ENCODE results near the gene FANCG. TPM values are rescaled to one million over a fixed set of nuclear protein-coding genes. Genes with fewer than 3 reads are reported as not detected.

The FANCG gene
- total and polyA plus RNA-seq, 2 donors (not counting 1 experiment from before 2014, with no cell fraction given), result 26.5 to 40.1 TPM

- Histone ChIP-seq H3K36me3 (replicated peaks in 1 of 2; ENCODE audit: control extremely low read depth in 1 of 2, control insufficient read depth in 1 of 2, extremely low read depth in 1 of 2, insufficient read depth in 2 of 2, low read length in 1 of 2) (peaks cover 1 to 30% of the 10 kb centered on the region in 2 experiments), H3K27ac (ENCODE audit: low read length in 2 of 2) (peak overlapping the region; percentile 73 to 97), H3K27me3 (replicated peaks in 1 of 4; ENCODE audit: control extremely low read depth in 1 of 4, control insufficient read depth in 3 of 4, insufficient read depth in 4 of 4, low read length in 3 of 4) (no peaks in the 10 kb centered on the region), H3K4me1 (ENCODE audit: control insufficient read depth in 2 of 2, insufficient read depth in 2 of 2, low read length in 2 of 2) (peaks cover 33 to 37% of the 10 kb centered on the region in 2 donors), H3K4me3 (ENCODE audit: control extremely low read depth in 1 of 5, extremely low read depth in 1 of 5, insufficient read depth in 1 of 5, low read depth in 2 of 5, low read length in 4 of 5) (peak overlapping the region in 4 of 5 experiments; percentile 37 to 75 (median 64)), H4K20me1 (ENCODE audit: control insufficient read depth, insufficient read depth, low read length, poor library complexity, severe bottlenecking) (peaks cover 41% of the 10 kb centered on the region), H3K9me3 (ENCODE audit: control extremely low read depth in 1 of 3, control insufficient read depth in 2 of 3, insufficient read depth in 1 of 3, low read length in 2 of 3) (no peaks in the 10 kb centered on the region), H3K4me2 (replicated peaks; ENCODE audit: low read depth, low read length, poor library complexity, severe bottlenecking) (peak overlapping the region; percentile 87), H3K9ac (ENCODE audit: low read length) (peak overlapping the region; percentile 96), H2AFZ (ENCODE audit: insufficient read depth, low read depth, low read length, poor library complexity, severe bottlenecking) (peak overlapping the region; percentile 78), H3K79me2 (ENCODE audit: control insufficient read depth, insufficient read depth, low read length) (peaks cover 72% of the 10 kb centered on the region)
- CTCF ChIA-PET, result no interaction called here
- no peaks in the 10 kb centered on the region for H3K27me3 Mint-ChIP-seq
- DNase-seq (no peak), ATAC-seq (ENCODE audit: low read depth) (no peak)
- intact Hi-C loops (cut with micrococcal nuclease), result loop anchor here (10.0 kb wide), 1 partner anchor 662 kb away; the partner anchor contains the start of genes CREB3 and TLN1
- H3K4me3 Mint-ChIP-seq, result peak overlapping the region; percentile 89
- WGBS (ENCODE audit: insufficient coverage), result no CpG with 5 or more reads among the region's 2 CpGs
- peaks cover 38% of the 10 kb centered on the region for H3K4me1 Mint-ChIP-seq
- H3K27ac Mint-ChIP-seq, result no peak overlapping the region
- TF ChIP-seq EZH2 (IDR thresholded peaks at IDR 0.05; ENCODE audit: borderline replicate concordance, insufficient read depth, low read depth, low read length, poor library complexity, severe bottlenecking), result no peak
- TF ChIP-seq CTCF (IDR thresholded peaks at IDR 0.05), result no peak
- POLR2A ChIA-PET, result no interaction called here
- H3K9me3 Mint-ChIP-seq (ENCODE audit: insufficient read depth), result no peaks in the 10 kb centered on the region
Measured at GRCh38 chr9:35073279-35073612, 6.5 kb downstream of the FANCG start.

DNA sequence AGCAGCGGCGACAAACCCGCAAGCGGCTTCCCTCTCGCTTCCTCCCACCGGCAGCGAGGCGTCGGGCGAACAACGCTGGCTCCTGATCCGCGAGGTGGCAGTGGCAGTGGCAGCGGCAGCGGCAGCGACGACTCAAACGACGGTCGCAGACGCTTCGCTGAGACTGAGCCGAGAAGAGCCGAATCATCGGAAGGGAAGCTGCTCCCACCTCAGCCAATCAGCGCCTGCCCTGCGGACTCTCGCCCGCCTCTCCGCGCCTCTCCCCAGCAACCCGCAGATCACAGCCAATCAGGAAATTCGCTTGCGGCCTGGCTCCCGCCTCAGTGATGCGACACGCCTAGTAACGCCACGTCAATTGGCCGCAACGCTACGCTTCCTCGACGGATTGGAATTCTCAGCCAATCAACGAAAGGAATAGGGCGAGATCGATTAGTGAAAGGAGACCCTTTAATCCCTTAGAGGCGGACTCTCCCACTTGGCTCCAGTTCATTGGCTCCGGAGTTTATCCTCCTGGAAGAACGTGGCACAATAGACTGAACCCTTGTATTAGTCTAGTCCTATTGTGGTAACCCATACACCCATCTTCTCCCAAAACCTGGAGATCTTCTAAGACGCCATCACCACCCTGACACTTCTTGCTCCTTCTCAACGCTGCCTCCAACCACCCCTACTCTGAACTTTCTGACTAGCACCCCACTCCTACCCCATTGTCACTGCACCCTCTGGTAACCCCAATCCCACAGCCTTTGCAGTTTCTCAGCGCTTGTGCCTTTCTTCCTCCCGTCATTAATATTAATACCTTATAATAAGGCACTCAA lies 7.1 kb downstream of the FANCG start, which contains the start of gene VCP:
VCP (minus strand) TSS at position 165 of the 818 bp plus-strand sequence. CDS start 272 bp downstream, outside the sequence.
- 6% methylated on average over 52 of the region's 54 CpGs for WGBS (ENCODE audit: insufficient coverage)
- peaks cover 43% of the 10 kb centered on the region for H3K4me1 Mint-ChIP-seq
- H2AFZ ChIP-seq (ENCODE audit: insufficient read depth, low read depth, low read length, poor library complexity, severe bottlenecking), result peak within 1 kb of the TSS; percentile 78
- peaks cover 39 to 41% of the 10 kb centered on the region in 2 donors for H3K4me1 ChIP-seq (ENCODE audit: control insufficient read depth in 2 of 2, insufficient read depth in 2 of 2, low read length in 2 of 2)
- H3K27ac Mint-ChIP-seq, result peak within 1 kb of the TSS; percentile 90
- peaks cover 47% of the 10 kb centered on the region for H4K20me1 ChIP-seq (ENCODE audit: control insufficient read depth, insufficient read depth, low read length, poor library complexity, severe bottlenecking)
- H3K36me3 ChIP-seq (replicated peaks in 1 of 2; ENCODE audit: control extremely low read depth in 1 of 2, control insufficient read depth in 1 of 2, extremely low read depth in 1 of 2, insufficient read depth in 2 of 2, low read length in 1 of 2), result peaks cover 1 to 36% of the 10 kb centered on the region in 2 experiments
- no peaks in the 10 kb centered on the region for H3K27me3 Mint-ChIP-seq
- H3K4me2 ChIP-seq (replicated peaks; ENCODE audit: low read depth, low read length, poor library complexity, severe bottlenecking), result peak within 1 kb of the TSS; percentile 87
- H3K4me3 ChIP-seq (ENCODE audit: control extremely low read depth in 1 of 5, extremely low read depth in 1 of 5, insufficient read depth in 1 of 5, low read depth in 2 of 5, low read length in 4 of 5), result peak within 1 kb of the TSS; percentile 73 to 96 (median 86)
- H3K9me3 ChIP-seq (ENCODE audit: control extremely low read depth in 1 of 3, control insufficient read depth in 2 of 3, insufficient read depth in 1 of 3, low read length in 2 of 3), result no peaks in the 10 kb centered on the region
- peak within 1 kb of the TSS; percentile 96 for H3K9ac ChIP-seq (ENCODE audit: low read length)
- ChIA-PET CTCF (interaction anchor here (0.6 to 4.1 kb wide), 8 partner anchors 7 to 624 kb away, joined by 3 to 20 read pairs (median 6); partner anchors contain the start of genes FANCG and PIGO), POLR2A (interaction anchor here (0.7 to 2.3 kb wide), 10 partner anchors 8 to 547 kb away, joined by 3 to 14 read pairs (median 4); partner anchors contain the start of genes ATOSB, DNAJB5, FANCG and PIGO)
- H3K9me3 Mint-ChIP-seq (ENCODE audit: insufficient read depth), result no peaks in the 10 kb centered on the region
- peak within 1 kb of the TSS; percentile 84 to 97 for H3K27ac ChIP-seq (ENCODE audit: low read length in 2 of 2)
- H3K79me2 ChIP-seq (ENCODE audit: control insufficient read depth, insufficient read depth, low read length), result peaks cover 72% of the 10 kb centered on the region
- DNase-seq, result peak; percentile 98
- peak; percentile 85 for ATAC-seq (ENCODE audit: low read depth)
- TF ChIP-seq EZH2 (IDR thresholded peaks at IDR 0.05; ENCODE audit: borderline replicate concordance, insufficient read depth, low read depth, low read length, poor library complexity, severe bottlenecking) (no peak), CTCF (IDR thresholded peaks at IDR 0.05) (no peak)
- no peaks in the 10 kb centered on the region for H3K27me3 ChIP-seq (replicated peaks in 1 of 4; ENCODE audit: control extremely low read depth in 1 of 4, control insufficient read depth in 3 of 4, insufficient read depth in 4 of 4, low read length in 3 of 4)
- intact Hi-C loops (cut with micrococcal nuclease), result loop anchor here (1.0 to 10.0 kb wide), 7 partner anchors 8 to 662 kb away; partner anchors contain the start of genes CREB3, DNAJB5, PIGO and TLN1
- peak within 1 kb of the TSS; percentile 89 for H3K4me3 Mint-ChIP-seq
